ENCODE data around the gene SLIT1.

SLIT1 gene

GRCh38 chr10:97176226-97176625 lies 9.5 kb downstream of the SLIT1 start:
- TF ChIP-seq, protein P1, sequence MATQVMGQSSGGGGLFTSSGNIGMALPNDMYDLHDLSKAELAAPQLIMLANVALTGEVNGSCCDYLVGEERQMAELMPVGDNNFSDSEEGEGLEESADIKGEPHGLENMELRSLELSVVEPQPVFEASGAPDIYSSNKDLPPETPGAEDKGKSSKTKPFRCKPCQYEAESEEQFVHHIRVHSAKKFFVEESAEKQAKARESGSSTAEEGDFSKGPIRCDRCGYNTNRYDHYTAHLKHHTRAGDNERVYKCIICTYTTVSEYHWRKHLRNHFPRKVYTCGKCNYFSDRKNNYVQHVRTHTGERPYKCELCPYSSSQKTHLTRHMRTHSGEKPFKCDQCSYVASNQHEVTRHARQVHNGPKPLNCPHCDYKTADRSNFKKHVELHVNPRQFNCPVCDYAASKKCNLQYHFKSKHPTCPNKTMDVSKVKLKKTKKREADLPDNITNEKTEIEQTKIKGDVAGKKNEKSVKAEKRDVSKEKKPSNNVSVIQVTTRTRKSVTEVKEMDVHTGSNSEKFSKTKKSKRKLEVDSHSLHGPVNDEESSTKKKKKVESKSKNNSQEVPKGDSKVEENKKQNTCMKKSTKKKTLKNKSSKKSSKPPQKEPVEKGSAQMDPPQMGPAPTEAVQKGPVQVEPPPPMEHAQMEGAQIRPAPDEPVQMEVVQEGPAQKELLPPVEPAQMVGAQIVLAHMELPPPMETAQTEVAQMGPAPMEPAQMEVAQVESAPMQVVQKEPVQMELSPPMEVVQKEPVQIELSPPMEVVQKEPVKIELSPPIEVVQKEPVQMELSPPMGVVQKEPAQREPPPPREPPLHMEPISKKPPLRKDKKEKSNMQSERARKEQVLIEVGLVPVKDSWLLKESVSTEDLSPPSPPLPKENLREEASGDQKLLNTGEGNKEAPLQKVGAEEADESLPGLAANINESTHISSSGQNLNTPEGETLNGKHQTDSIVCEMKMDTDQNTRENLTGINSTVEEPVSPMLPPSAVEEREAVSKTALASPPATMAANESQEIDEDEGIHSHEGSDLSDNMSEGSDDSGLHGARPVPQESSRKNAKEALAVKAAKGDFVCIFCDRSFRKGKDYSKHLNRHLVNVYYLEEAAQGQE (IDR thresholded peaks at IDR 0.05; ENCODE audit: insufficient read depth in 1 of 2, low read depth in 2 of 2, low read length in 2 of 2): no peak
- TF ChIP-seq FOXP2 (optimal IDR thresholded peaks at IDR 0.05; ENCODE audit: borderline replicate concordance, extremely low read depth, extremely low read length, insufficient read depth) (no peak), POLR2AphosphoS5 (IDR thresholded peaks at IDR 0.05; ENCODE audit: low read depth, low read length) (no peak)

GRCh38 chr10:97175586-97175985 lies 10.2 kb downstream of the SLIT1 start:
- TF ChIP-seq, protein P1 (IDR thresholded peaks at IDR 0.05; ENCODE audit: insufficient read depth in 1 of 2, low read depth in 2 of 2, low read length in 2 of 2): no peak
- TF ChIP-seq POLR2AphosphoS5 (IDR thresholded peaks at IDR 0.05; ENCODE audit: low read depth, low read length): no peak
- no peak for TF ChIP-seq SIN3A (IDR thresholded peaks at IDR 0.05; ENCODE audit: borderline replicate concordance, insufficient read depth, low read length)
- TF ChIP-seq TAF1 (IDR thresholded peaks at IDR 0.05; ENCODE audit: borderline replicate concordance, insufficient read depth, low read length): no peak
- no peak for TF ChIP-seq FOXP2 (optimal IDR thresholded peaks at IDR 0.05; ENCODE audit: borderline replicate concordance, extremely low read depth, extremely low read length, insufficient read depth)

- TF ChIP-seq SIN3A (IDR thresholded peaks at IDR 0.05; ENCODE audit: borderline replicate concordance, insufficient read depth, low read length): no peak
- no peak for TF ChIP-seq TAF1 (IDR thresholded peaks at IDR 0.05; ENCODE audit: borderline replicate concordance, insufficient read depth, low read length)
- TF ChIP-seq, protein P1 (IDR thresholded peaks at IDR 0.05; ENCODE audit: insufficient read depth in 1 of 2, low read depth in 2 of 2, low read length in 2 of 2): no peak
Measured at GRCh38 chr10:97174941-97175340, 10.8 kb downstream of the SLIT1 start.

DNA sequence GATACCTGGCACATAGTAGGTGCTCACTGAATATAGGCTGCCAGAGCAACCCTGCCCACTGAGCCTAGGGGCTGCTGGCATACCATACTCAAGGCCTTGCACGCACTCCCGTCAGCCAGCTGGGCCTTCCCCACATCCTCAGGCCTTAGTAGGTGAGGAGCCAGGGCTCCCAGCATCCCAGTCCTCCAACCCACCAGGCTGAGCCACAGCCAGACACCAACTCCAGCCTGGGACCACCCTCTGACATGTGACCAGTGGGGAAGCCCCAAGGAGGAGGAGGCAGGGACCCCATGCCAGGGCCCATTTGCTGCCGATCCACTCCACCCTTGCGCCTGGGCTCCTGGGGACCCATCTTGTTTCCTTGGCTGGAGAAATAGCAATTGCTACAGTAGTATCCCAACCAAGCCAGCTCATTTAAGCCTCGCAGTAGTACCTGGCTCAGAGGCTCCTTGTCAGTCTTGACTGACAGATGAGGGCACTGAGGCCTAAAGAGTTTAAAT lies 11.4 kb downstream of the SLIT1 start:
- TF ChIP-seq POLR2AphosphoS5 (IDR thresholded peaks at IDR 0.05; ENCODE audit: low read depth, low read length) (no peak), SIN3A (IDR thresholded peaks at IDR 0.05; ENCODE audit: borderline replicate concordance, insufficient read depth, low read length) (no peak), TAF1 (IDR thresholded peaks at IDR 0.05; ENCODE audit: borderline replicate concordance, insufficient read depth, low read length) (no peak), FOXP2 (optimal IDR thresholded peaks at IDR 0.05; ENCODE audit: borderline replicate concordance, extremely low read depth, extremely low read length, insufficient read depth) (no peak)
- TF ChIP-seq, protein P1 (IDR thresholded peaks at IDR 0.05; ENCODE audit: insufficient read depth in 1 of 2, low read depth in 2 of 2, low read length in 2 of 2): no peak

DNA sequence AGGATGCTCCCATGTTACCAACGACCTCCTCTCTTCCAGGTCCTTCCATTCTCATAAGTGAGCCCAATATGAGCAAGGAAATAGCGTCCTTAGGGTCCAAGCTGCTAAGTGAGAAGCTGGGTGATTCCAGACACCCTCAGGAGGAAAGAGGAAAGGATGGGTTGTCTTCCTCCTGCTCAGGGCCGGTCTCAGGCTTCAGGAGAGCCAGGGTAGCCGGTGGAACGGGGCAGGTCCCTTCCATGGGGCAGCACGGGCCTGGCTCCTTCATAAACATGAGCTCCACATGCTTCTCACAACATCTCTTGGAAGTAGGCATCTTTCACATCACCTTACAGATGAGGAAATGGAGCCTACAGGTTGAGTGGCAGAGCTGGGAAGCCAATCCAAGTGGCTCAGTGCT lies 12.7 kb downstream of the SLIT1 start:
- no peak for TF ChIP-seq TAF1 (IDR thresholded peaks at IDR 0.05; ENCODE audit: borderline replicate concordance, insufficient read depth, low read length)
- TF ChIP-seq POLR2AphosphoS5 (IDR thresholded peaks at IDR 0.05; ENCODE audit: low read depth, low read length): no peak
- TF ChIP-seq, protein P1 (IDR thresholded peaks at IDR 0.05; ENCODE audit: insufficient read depth in 1 of 2, low read depth in 2 of 2, low read length in 2 of 2): no peak
- no peak for TF ChIP-seq SIN3A (IDR thresholded peaks at IDR 0.05; ENCODE audit: borderline replicate concordance, insufficient read depth, low read length)
- TF ChIP-seq FOXP2 (optimal IDR thresholded peaks at IDR 0.05; ENCODE audit: borderline replicate concordance, extremely low read depth, extremely low read length, insufficient read depth): no peak
